ENCODE measurements around the gene COX7A2.

Gene COX7A2

DNA sequence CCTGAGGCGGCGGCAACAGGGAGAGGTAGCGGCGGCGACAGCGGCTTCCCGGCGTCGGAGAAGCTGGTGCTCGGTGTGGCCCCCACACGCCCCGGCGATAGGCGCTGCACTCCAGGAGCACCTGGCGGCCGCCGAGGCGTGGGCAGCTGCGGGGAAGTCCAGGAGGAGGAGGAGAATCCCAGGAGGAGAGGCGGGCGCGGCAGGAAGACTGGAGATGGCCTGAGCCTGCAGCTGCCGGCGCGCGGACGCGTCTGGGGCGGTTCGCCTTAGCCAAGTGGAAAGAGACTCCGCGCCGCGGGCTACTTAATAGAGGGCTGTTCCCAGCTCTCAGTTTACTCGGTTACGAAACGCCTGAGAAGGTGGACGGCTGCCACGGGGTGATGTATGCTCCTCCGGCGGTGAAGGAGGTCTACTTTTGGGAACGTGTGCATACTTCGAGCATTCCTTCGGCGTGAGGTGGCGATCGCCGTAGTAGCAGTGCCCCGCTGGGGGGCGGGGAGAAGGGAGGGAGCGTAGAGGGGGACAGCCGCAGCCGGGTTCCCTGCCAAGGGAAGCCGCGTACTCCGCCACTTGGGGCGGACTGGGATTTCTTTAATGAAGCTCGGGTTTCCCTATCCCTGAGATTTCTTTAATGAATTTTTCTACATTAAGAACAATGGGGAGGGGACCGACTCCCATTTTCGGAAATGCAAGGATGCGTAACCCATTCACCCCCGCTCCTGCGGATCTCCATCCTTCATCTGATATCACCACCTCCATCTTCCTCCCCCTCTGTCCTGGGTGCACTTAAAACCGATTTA is 37.6 kb downstream of the COX7A2 start, which contains the start of gene COL12A1:
COL12A1 (minus strand) TSS at position 278 of the 800 bp plus-strand sequence. CDS start 3,261 bp downstream, outside the sequence.
- Mint-ChIP-seq H3K27me3 (ENCODE audit: low read depth) (peaks cover 86% of the 10 kb centered on the region), H3K27ac (no peak within 1 kb of the TSS), H3K4me3 (peak within 1 kb of the TSS; percentile 70), H3K4me1 (ENCODE audit: low read depth) (peaks cover 47% of the 10 kb centered on the region), H3K9me3 (no peaks in the 10 kb centered on the region), H3K36me3 (ENCODE audit: low read depth) (no peaks in the 10 kb centered on the region)
- DNase-seq (ENCODE audit: low spot score) = peak; percentile 20

DNA sequence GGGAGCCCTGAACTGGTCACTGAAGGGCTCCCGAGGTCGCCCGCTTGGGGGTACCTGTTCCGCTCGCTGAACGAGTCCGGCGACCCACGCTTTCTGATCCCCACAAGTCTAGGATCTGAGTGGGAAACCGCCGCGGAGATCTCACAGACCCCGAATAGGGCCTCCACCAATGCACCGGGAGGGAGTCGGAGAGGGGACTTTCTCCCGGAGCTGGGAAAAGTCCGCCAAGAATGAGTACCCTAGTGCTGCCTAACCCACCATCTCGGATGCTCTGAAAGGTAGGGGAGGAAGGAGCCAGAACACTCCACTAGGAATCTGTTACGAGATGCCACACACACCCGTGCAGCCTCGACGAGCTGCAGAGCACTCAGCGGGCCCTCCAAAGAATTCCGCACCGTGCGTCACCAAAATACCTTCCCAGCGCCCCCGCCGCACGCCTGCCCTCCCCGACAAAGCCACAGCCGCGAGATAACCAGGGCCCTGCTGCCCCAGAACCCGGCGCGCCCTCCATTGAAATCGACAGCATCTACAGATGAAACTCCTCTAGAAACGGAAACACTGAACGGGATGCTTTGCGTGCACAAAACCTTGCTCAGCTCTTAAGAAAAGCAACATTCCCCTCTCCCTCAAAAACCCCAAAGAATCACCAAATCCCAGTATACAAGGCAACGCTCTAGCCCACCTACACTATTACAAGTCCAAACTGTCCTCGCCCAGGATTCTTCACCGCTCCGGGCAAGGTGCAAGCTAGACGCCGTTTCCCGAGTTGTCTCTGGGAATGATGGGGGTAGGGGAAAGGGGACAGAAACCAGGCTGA is 38.4 kb downstream of the COX7A2 start:
- Mint-ChIP-seq H3K27me3 (ENCODE audit: low read depth) (peaks cover 89% of the 10 kb centered on the region), H3K36me3 (ENCODE audit: low read depth) (no peaks in the 10 kb centered on the region), H3K9me3 (no peaks in the 10 kb centered on the region), H3K4me3 (peak overlapping the region; percentile 49), H3K27ac (no peak overlapping the region), H3K4me1 (ENCODE audit: low read depth) (peaks cover 47% of the 10 kb centered on the region)
- DNase-seq (ENCODE audit: low spot score) = no peak

DNA sequence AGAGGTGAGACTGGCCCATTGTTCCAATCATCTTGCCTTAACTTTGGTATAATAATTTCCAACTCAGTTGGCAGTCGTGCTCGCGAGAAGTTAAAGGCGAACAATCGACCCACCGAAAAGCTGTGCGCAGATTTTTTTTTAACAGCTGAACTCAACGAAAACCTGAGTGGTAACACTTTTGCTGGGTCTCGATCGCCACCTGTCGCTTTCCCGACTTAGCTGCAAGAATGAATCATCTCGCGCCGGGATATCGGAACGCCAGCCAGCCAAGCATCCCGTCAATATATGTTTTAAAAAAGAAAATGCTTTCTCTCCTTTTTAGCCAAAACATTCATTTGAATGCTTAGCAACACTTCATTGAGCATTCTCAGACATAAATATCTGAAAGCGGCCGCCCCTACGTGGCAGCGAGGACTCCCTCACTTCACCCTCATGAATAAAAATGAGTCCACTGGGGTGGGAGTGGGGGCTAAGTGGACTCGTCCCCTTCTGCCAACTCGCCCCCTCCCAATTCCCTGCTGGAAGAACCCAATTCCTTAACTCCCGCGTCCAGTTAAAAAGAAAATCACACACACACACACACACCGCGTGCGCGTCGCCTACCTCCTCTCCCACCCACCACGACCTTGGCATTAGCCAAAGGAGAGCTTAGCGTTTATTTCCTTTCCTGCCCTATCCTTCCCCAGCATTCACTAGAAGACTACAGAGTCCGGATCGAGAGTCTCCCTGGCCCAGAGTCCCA is 39.2 kb downstream of the COX7A2 start:
- H3K9me3 Mint-ChIP-seq = no peaks in the 10 kb centered on the region
- H3K36me3 Mint-ChIP-seq (ENCODE audit: low read depth) = no peaks in the 10 kb centered on the region
- H3K27ac Mint-ChIP-seq = no peak overlapping the region
- peak overlapping the region; percentile 49 for H3K4me3 Mint-ChIP-seq
- peaks cover 47% of the 10 kb centered on the region for H3K4me1 Mint-ChIP-seq (ENCODE audit: low read depth)
- peaks cover 90% of the 10 kb centered on the region for H3K27me3 Mint-ChIP-seq (ENCODE audit: low read depth)
- peak; percentile 10 for DNase-seq (ENCODE audit: low spot score)

DNA sequence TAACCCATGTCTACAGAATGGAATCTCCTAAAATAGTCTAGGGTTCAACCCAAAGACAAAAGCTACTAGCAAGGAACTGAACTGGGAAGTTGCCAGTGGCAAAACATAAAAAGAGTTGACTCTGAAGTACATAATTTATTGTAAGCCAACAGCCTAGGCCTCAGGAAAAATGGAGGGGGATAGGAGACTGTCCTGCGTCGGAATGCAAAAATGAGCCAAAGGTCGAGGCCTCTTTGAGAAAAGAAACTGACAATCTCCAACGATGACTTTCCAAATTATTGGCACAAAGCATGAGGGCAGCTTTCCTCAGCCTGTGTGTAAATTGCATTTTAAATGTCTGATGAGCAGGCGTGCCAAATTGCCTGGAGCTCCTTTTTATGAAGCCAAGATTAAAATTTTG is 39.9 kb downstream of the COX7A2 start:
- Mint-ChIP-seq H3K4me3 (no peak overlapping the region), H3K36me3 (ENCODE audit: low read depth) (no peaks in the 10 kb centered on the region), H3K27me3 (ENCODE audit: low read depth) (peaks cover 85% of the 10 kb centered on the region), H3K27ac (no peak overlapping the region), H3K9me3 (no peaks in the 10 kb centered on the region), H3K4me1 (ENCODE audit: low read depth) (peaks cover 42% of the 10 kb centered on the region)
- DNase-seq (ENCODE audit: low spot score) = no peak

DNA sequence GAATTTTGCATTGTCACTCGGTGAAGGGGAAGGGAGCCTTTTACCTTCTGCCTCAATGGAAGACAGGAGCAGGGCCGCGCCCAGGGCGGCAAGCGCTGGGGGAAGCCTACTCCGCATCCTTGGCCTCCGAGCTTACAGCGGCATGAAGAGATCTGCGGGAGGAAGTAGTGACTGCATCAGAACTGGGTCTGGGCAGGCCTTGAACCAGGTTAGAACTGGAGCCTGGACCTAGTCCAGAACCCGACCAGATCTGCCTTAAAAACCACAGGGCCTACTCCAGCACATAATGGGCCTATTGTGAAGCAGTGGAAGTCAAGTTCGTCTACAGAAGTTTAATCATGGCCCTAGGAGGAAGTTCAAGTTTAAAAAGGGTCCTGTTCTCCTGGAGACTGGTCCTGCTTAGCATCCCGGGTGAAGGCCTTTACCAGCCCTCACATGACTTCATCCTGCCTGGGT is 40.9 kb downstream of the COX7A2 start:
- DNase-seq (ENCODE audit: low spot score) = no peak
- no peak overlapping the region for H3K4me3 Mint-ChIP-seq
- H3K4me1 Mint-ChIP-seq (ENCODE audit: low read depth) = peaks cover 33% of the 10 kb centered on the region
- peaks cover 75% of the 10 kb centered on the region for H3K27me3 Mint-ChIP-seq (ENCODE audit: low read depth)
- no peaks in the 10 kb centered on the region for H3K36me3 Mint-ChIP-seq (ENCODE audit: low read depth)
- no peak overlapping the region for H3K27ac Mint-ChIP-seq
- H3K9me3 Mint-ChIP-seq = no peaks in the 10 kb centered on the region

DNA sequence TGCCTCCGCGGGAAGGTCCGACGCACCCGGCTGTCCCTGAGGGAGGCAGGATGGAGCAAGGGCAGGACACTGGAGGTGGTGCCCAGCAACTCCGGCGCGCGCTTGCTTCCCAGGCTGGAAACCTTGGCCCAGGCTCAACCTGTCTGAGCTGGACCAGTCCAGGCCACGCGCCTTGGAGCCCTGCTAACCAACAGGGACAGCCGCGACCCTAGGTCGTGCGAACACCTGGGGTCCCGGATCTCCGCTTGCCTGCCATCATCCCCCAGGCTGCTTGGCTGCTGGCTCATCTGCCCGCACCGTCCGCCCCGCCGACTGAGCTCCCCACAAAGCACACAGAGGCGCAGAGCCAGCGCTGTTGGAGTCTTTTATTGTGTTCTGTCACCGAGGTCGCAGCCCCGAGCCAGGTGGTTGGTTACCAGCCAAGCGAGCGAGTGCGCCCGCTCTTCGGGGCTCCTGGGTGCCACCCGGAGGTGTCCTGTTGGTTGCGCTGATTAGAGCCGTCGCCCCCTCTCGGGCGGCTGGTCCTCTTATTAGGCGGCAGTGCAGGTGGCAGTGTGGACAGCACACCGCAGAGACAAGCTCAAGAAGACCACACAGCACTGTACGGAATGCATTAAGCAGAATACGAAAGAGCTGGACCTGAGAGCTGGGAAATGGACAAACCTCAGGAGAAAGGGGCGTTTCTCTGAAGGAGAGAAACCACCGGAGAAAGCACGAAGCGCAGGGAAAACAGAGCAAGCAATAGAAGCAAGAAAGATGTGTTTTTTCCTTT is 41.5 kb downstream of the COX7A2 start:
- no peak for DNase-seq (ENCODE audit: low spot score)
- Mint-ChIP-seq H3K27me3 (ENCODE audit: low read depth) (peaks cover 69% of the 10 kb centered on the region), H3K9me3 (no peaks in the 10 kb centered on the region), H3K4me3 (no peak overlapping the region), H3K4me1 (ENCODE audit: low read depth) (peaks cover 27% of the 10 kb centered on the region), H3K36me3 (ENCODE audit: low read depth) (no peaks in the 10 kb centered on the region), H3K27ac (no peak overlapping the region)

DNA sequence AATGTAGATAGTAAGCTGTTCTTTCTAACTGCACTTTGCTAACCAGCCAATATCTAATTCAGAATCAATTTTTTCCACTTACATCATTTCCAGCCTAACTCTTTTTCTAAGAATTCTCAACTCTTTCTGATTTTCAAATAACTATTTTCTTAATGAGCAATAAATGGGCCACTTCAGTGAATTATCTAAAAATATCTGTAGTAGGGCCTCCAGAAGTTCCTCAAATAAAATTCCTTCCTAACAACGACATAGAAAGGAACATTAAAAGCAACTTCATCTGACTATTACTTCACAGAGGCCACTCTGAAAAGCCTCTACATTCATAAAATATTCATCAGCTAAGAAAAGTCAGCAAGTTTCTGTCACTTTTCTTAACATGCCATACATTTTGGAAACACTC is 42.6 kb downstream of the COX7A2 start:
- Mint-ChIP-seq H3K4me1 (ENCODE audit: low read depth) (peaks cover 19% of the 10 kb centered on the region), H3K36me3 (ENCODE audit: low read depth) (no peaks in the 10 kb centered on the region), H3K27ac (no peak overlapping the region), H3K9me3 (no peaks in the 10 kb centered on the region), H3K27me3 (ENCODE audit: low read depth) (peaks cover 59% of the 10 kb centered on the region), H3K4me3 (no peak overlapping the region)
- no peak for DNase-seq (ENCODE audit: low spot score)

DNA sequence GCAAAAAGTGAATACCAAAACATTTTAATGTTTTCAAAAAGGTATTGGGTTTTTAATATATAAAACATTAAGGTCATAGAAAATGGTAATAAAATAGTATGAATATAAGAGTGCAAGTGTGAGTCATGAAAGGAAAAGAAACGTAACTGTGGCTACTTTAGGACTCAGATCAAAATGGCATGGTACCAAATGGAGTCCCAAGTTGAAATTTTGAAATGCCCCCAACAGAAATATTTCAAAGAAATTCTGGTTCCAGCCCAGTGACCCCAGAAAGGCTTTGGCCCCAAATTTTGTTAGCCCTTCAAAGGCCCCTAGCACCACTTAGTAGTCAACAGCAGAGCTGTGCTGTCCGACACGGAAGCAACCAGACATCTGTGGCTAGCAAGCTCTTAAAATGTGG is 43.7 kb downstream of the COX7A2 start:
- Mint-ChIP-seq H3K27ac (no peak overlapping the region), H3K4me3 (no peak overlapping the region), H3K9me3 (no peaks in the 10 kb centered on the region), H3K36me3 (ENCODE audit: low read depth) (no peaks in the 10 kb centered on the region), H3K27me3 (ENCODE audit: low read depth) (peaks cover 47% of the 10 kb centered on the region), H3K4me1 (ENCODE audit: low read depth) (peaks cover 13% of the 10 kb centered on the region)
- no peak for DNase-seq (ENCODE audit: low spot score)

DNA sequence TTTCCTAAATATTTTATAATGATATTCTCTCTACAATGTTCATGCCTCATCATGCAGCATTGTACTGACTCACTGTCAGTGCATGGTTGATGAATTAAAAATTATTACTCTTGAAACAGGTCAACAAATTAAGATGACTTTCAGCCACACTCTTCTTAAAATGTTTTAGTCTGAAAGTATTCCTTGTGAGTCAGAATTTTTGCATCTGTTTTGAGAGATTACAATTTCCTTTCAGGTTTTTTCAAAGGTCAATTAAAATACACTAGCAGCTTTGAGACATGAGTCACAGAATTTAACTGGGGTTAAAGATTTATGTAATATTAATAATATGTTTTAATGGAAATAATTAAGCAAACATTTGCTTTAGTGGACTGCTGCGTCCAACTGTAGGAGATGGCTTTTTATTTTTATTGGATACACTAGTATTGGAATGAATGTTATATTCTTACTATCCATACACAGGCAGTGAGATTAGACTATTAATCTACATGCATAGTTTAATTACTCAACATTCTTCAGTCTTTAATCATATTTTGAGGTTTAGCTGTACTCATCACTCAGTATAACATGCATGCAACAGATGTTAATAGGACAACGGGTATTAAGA is 47.4 kb downstream of the COX7A2 start:
- Mint-ChIP-seq H3K4me1 (ENCODE audit: low read depth) (no peaks in the 10 kb centered on the region), H3K36me3 (ENCODE audit: low read depth) (no peaks in the 10 kb centered on the region)
- no peak for DNase-seq (ENCODE audit: low spot score)

DNA sequence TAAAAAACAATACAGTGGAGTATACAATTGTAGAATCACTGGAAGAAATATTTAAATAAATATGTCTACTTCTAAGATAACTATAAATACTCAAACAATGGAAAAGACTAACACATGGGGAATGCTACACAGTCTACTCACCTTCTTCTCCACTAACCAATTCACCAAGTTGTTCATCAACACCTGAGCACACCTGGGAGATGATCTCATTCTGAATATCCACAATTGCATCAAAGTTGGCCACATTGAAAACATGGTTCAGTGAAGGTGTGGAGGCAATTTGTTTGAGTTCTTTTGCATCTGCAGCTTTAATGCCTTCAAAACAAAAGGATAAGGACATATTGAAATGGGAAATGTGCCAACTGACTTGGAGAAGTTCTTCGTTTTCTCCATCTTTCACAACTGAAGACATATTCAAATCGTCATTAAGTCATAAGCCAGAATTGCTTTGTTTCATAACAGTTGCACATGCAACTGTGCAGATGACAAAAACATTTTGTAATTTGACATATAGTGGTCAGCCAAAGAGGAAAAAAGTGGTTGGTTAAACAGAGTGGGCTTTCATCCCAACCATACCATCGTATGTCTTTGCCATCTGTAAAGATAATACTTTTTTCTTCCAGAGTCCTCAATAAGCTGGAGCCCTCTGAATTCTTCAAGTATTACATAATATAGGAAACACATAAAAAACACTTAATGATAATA is 55.2 kb downstream of the COX7A2 start:
- Mint-ChIP-seq H3K27me3 (ENCODE audit: low read depth) (peaks cover 4% of the 10 kb centered on the region), H3K4me1 (ENCODE audit: low read depth) (no peaks in the 10 kb centered on the region), H3K27ac (no peak overlapping the region), H3K9me3 (no peaks in the 10 kb centered on the region), H3K4me3 (no peak overlapping the region), H3K36me3 (ENCODE audit: low read depth) (no peaks in the 10 kb centered on the region)
- DNase-seq (ENCODE audit: low spot score) = no peak

More for the DNA sequence above, 47.4 kb downstream of the COX7A2 start:
- no peak overlapping the region for H3K27ac Mint-ChIP-seq
- no peak overlapping the region for H3K4me3 Mint-ChIP-seq
- no peaks in the 10 kb centered on the region for H3K9me3 Mint-ChIP-seq
- H3K27me3 Mint-ChIP-seq (ENCODE audit: low read depth) = peaks cover 12% of the 10 kb centered on the region
